GM15510 (cell line): ENCODE measurements around the gene SLC8A2.

Experiments used
- POLR2A ChIP-seq: IDR thresholded peaks from 3 replicates; pipeline ENCODE4 v1.6.1; 2011; ENCODE audit warnings: borderline replicate concordance; ENCODE audit not compliant: insufficient read length; ENCODE audit errors: extremely low read depth

SLC8A2 gene

GRCh38 chr19:47411101-47411500 is 60.6 kb downstream of the SLC8A2 start:
- TF ChIP-seq POLR2A, result no peak

DNA sequence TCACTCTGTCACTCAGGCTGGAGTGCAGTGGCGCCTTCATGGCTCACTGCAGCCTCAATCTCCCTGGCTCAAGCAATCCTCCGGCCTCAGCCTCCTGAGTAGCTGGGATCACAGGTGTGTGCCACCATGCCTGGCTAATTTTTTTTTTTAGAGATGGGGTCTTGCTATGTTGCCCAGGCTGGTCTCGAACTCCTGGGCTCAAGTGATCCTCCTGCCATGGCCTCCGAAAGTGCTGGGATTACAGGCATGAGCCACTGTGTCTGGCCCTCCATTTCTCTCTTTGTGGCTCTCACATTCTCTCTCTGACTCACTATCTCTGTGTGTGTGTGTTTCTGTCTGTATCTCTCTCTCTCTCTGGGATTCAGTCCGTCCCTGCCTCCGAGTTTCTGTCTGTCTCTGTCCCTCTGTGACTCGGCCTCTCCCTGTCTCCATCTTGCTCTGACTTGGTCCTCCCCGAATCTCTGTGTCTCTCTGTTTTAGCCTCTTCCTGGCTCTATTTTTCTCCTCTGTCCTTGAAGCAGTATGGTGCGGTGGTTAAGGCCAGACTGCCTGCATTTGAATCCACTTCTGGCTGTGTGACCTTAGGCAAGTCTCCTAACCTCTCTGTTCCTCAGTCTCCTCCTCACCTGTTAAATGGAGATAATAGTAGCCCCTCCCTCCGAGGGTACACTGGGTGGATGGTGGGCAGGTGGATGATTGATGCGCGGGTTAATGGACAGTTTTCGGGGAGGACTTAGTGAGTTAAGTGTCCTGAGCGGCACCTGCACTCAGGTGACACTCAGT is 63.3 kb downstream of the SLC8A2 start:
- no peak for TF ChIP-seq POLR2A

DNA sequence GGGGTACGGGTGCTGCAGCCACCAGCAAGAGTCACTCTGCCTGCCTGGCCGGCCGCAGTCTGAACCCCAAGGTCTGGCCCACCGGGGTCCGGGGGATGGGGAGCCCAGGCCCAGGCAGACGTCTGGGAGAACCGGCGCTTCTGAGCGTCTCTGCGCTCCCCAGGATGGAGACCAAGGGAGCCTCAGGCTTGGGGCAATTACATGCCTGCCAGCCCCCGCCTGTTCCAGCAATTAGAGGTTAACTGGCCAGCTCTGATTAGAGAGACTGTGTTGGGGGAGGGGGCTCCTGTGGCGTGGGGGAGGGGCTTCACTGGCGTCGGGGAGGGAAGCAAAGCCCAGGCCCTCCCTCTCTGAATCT is 64.3 kb downstream of the SLC8A2 start:
- no peak for TF ChIP-seq POLR2A

- no peak for TF ChIP-seq POLR2A
Measured at GRCh38 chr19:47406711-47407416, 64.8 kb downstream of the SLC8A2 start.

DNA sequence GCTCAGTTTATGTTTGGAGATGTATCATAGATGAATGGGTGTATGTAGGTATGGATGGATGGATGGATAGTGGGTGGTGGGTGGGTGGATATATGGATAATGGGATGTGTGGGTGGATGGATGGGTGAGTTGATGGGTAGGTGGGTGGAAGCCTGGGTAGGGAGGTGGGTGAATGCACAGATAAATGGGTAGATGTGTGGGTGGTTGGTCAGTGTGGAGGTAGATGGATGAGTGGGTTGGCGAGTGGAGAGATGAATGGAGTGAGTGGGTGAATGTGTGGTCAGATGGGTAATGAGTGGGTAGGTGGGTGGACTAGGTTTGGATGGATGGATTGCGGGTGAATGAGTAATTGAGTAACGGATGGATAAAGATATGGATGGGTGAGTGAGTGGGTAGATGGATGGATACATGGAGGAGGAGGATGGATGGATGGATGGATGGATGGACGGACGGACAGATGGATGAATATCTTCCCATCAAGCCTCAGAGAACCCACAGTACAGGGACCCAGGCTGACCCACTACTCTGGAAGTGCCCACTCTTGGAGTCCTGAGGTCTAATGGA is 65.8 kb downstream of the SLC8A2 start:
- no peak for TF ChIP-seq POLR2A

- TF ChIP-seq POLR2A, result no peak
Measured at GRCh38 chr19:47405197-47405550, 66.5 kb downstream of the SLC8A2 start.

- TF ChIP-seq POLR2A, result no peak
Measured at GRCh38 chr19:47404334-47405196, 67.1 kb downstream of the SLC8A2 start.

DNA sequence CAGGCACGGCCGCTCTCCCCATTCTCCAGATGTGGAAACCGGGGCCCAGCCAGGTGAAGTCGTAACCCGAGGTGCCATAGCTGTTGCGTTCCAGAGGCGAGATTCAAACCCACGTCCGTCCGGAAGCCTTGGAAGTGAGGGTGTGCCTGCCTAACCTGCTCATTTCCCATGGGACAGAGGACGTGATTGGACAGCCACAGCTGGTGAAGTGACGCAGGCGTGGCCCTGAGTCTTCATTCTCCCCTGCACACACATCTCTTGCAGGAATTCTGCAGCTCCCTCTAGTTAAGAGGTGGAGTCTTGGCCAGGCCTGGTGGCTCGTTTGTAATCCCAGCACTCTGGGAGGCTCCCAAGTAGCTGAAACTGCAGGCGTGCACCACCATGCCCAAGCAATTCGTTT is 69.2 kb downstream of the SLC8A2 start:
- no peak for TF ChIP-seq POLR2A

DNA sequence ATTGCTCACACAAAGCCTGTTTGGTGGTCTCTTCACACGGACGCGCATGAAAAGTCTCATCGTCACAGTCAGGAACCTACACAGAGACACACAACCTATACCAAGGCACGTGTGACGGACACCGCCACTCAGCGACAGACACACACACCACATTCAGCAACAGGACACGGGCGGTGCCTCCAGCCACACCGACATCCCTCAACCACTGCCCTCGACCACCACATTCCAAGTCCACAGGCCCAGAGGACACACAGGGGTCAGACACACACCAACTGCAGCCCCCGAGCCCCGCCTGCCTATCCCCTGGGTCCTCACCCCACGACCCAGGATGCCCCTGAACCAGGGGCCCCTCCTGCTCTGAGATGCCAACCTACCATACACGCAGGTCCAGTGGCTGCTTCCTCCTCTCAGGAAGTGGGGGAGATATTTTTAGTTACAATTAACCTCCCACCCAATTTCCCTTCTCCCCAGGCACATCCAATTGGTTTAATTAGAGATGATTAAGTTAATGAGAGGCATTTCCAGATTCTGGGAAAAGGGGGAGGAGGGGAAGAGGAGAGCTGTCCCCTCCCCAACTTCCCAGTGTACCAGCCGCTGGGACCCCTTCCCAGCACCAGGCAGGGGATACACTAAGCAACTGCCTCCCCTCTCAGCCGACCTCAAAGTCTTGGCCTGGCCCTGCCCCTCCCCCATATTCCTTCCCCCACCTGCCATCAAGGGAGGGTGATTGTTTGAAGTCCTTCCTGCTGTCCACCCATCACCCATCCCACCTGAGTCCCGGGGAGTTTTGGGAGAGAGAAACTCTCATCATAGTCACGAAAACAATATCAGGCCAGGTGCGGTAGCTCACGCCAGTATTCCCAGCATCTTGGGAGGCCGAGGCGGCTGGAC is 72.7 kb downstream of the SLC8A2 start:
- no peak for TF ChIP-seq POLR2A

DNA sequence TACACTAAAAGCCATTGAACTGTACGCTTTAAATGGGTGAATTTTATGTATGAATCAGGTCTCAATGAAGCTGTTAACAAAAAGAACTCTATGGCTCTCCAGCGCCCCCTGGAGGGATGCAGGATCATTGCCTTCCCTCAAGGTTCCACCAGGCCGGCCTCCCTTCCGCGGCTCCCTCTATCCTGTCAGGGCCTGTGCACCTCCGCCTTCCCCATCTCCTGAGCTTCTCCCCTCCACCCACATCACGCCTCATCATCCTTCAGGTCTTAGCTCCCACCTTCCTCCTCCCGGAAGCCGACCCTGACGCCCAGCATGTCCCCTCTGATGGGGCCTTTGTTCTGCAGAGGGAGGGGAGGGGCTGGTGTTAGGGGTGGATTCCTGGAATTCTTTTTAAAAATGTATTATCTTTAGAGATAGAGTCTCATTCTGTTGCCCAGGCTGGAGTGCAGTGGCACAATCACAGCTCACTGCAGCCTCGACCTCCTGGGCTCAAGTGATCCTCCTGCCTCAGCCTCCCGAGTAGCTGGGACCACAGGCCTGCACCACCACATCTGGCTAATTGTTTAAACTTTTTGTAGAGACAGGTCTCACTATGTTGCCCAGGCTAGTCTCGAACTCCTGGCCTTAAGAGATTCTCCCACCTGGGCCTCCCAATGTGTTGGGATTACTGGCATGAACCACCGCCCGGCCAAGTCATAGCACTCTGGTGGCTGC is 80.0 kb downstream of the SLC8A2 start:
- no peak for TF ChIP-seq POLR2A

GRCh38 chr19:47390533-47391488 is 80.9 kb downstream of the SLC8A2 start:
- TF ChIP-seq POLR2A, result no peak

DNA sequence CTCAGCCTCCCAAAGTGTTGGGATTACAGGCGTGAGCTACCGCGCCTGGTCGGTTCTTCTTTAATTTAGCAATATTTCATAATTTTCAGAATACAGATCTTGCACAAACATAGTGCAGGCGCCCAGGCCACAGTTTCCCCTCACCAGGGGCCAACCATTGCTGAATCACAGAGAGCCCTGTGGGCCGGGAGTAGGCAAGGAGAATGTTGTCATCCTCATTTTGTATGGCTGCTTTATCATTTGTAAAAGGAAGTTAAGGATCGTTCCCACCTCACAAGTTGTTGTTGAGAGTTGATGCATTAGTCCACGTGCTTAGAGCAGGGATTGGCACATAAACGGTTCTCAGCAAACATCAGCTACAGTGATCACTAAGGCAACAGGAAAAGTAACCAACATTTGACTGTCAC is 82.5 kb downstream of the SLC8A2 start:
- no peak for TF ChIP-seq POLR2A
